Esophagus squamous epithelium (tissue), 4 donors: ENCODE measurements around the gene GPR26.

Experiments used
- CTCF ChIP-seq, 6 experiments: fragments of 450-650 bp in 4 of 6; fragments of 200-600 bp in 2 of 6; sonication (generic) in 2 of 6; IDR thresholded peaks; one replicate each; pipeline ENCODE4 v1.5.1; 2016 to 2019; ENCODE audit warnings: antibody characterized with exemption in 6 of 6, mild to moderate bottlenecking in 4 of 6, moderate library complexity in 4 of 6
- POLR2A ChIP-seq, 4 donors: fragments of 450-650 bp; IDR thresholded peaks; one replicate each; pipeline ENCODE4 v1.6.1; 2017; ENCODE audit warnings: antibody characterized with exemption in 4 of 4, mild to moderate bottlenecking in 4 of 4, moderate library complexity in 3 of 4

- no peak for TF ChIP-seq CTCF (IDR thresholded peaks at IDR 0.05)
- no peak for TF ChIP-seq POLR2A (IDR thresholded peaks at IDR 0.05)
These were observed 63.4 kb downstream of the GPR26 start for GRCh38 chr10:123729523-123729922.
